Activated CD8-positive, alpha-beta T cell treated with anti-CD3 and anti-CD28 coated beads, Interleukin-2, amount 10 ng/mL, durations not matched to agents 7 days and 5 days (primary cell): Measurements from ENCODE around the gene UPF1. TPM values are rescaled to one million over a fixed set of nuclear protein-coding genes. Genes with fewer than 3 reads are reported as not detected.
"Not testable (repeated sequence)": the region's sequence is repeated elsewhere in the genome, so short reads cannot be mapped to it uniquely, and the experiment has no call there.

Source experiments
- ATAC-seq: fragments of 150-1000 bp; cut with Tn5 transposase; one replicate; pipeline ENCODE4 v1.10.0; 2021; ENCODE audit warnings: moderate library complexity
- CTCF ChIA-PET: fragments of 350-600 bp; sonication (Branson Sonifier 250); formaldehyde crosslinking; loops from one replicate; lab custom pipeline; 2021; ENCODE audit warnings: antibody characterized with exemption; lab: Charles Lee
- POLR2A ChIA-PET: fragments of 350-600 bp; sonication (Branson Sonifier 250); formaldehyde crosslinking; loops from one replicate; lab custom pipeline; 2021; ENCODE audit warnings: antibody characterized with exemption; lab: Charles Lee
- DNase-seq: peaks from one replicate; pipeline ENCODE4 v3.0.0-alpha.2; 2020
- H3K27ac Mint-ChIP-seq: one replicate; pipeline ENCODE4 v1.8.0; 2021; ENCODE audit warnings: mild to moderate bottlenecking, mixed read lengths
- H3K27me3 Mint-ChIP-seq: one replicate; pipeline ENCODE4 v1.8.0; 2021; ENCODE audit warnings: low read depth, mixed read lengths
- H3K36me3 Mint-ChIP-seq: one replicate; pipeline ENCODE4 v1.8.0; 2021; ENCODE audit warnings: low read depth, mixed read lengths
- H3K4me1 Mint-ChIP-seq: one replicate; pipeline ENCODE4 v1.8.0; 2021; ENCODE audit warnings: low read depth, mixed read lengths
- H3K4me3 Mint-ChIP-seq: one replicate; pipeline ENCODE4 v1.8.0; 2021; ENCODE audit warnings: mild to moderate bottlenecking, mixed read lengths
- H3K9me3 Mint-ChIP-seq: one replicate; pipeline ENCODE4 v1.8.0; 2022; ENCODE audit warnings: mixed read lengths; ENCODE audit not compliant: insufficient read depth
- total RNA-seq, 2 experiments: library from RNA; stranded (reverse); gene quantifications; one replicate each; pipeline ENCODE4 v1.2.3, GENCODE V29; 2021

Gene UPF1
- total RNA-seq, 2 experiments from 2014 or later, result 81.8 to 84.0 TPM

DNA sequence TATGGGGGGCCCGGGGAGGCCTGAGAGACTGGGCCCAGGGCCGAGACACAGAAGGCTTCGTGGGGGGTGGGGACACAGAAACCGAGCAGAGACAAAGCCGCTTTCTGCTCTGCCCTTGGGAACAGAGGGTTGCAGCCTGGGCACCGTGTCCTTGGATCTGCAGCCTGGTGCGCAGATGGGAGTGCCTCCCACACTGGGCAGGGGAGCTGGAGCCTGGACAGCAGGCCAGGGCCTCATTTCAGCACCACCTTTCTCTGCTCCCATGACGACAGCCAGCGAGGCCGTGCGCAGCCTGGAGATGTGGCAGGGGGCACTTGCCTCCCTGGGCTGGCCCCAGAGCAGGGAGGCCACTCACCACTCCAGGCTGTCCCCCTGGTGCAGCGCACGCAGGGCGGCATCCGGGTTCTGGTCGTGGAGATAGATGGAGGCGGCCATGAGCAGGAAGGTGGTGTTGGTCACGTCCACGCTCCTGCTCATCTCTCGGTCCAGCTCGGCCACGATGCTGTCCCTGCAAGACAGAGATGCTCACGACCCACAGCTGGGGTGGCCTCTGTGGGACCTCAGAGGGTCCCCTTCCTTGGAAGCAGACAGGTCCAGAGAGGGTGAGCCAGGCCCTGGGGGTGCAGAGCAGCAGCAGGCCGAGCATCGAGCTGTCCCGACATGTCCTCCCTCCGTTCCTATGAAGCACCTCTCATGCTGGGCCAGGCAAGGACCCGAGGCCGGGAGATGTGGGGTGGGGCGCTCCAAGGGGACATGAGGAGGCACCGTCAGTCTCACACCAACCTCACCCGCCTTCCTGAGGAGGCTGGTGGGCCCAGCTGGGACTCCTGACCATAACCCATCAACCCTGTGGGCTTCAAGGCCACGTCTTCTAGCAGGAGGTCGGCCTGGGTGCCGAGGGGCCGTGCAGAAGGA, 75.1 kb downstream of the UPF1 start:
- ChIA-PET POLR2A (no interaction called here), CTCF (no interaction called here)
- ATAC-seq (no peak), DNase-seq (no peak)
- H3K4me3 Mint-ChIP-seq, result no peak overlapping the region
- no peaks in the 10 kb centered on the region for H3K4me1 Mint-ChIP-seq
- no peaks in the 10 kb centered on the region for H3K27me3 Mint-ChIP-seq
- no peak overlapping the region for H3K27ac Mint-ChIP-seq
- H3K9me3 Mint-ChIP-seq, result no peaks in the 10 kb centered on the region
- peaks cover 10% of the 10 kb centered on the region for H3K36me3 Mint-ChIP-seq

DNA sequence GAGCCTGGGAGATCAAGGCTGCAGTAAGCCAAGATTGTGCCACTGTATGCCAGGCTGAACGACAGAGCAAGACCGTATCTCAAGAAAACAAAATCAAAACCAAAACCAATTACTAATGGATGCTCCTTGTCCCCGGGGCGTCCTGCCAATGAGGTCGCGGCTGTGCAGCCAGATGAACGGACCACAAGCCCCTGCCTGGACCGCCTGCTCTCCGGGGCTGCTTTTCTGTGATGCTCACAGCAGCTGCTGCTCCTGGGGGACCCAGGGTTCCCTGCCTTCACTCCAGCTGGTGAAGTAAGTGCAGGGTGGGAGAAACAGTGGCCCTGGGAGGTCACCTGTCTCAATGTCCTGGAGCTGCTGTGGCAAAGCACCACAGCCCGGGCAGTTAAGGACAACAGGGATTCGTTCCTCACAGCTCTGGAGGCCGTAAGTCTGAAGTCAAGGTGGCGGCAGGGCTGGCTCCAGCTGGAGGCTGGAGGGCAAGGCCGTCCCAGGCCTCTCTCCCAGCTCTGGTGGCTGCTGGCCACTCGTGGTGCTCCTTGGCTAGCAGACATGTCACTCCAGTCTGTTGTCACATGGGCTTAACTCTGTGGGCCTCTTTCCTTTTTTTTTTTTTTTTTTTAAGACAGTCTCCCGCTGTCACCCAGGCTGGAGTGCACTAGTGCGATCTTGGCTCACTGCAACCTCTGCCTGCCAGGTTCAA, 77.3 kb downstream of the UPF1 start:
- H3K36me3 Mint-ChIP-seq, result peaks cover 21% of the 10 kb centered on the region
- H3K4me3 Mint-ChIP-seq, result no peak overlapping the region
- no peak for ATAC-seq
- no peak for DNase-seq
- H3K9me3 Mint-ChIP-seq, result no peaks in the 10 kb centered on the region
- no peaks in the 10 kb centered on the region for H3K27me3 Mint-ChIP-seq
- ChIA-PET POLR2A (interaction anchor here (1.9 kb wide), 1 partner anchor 10 kb away, joined by 6 read pairs; the partner anchor contains the start of genes COPE and DDX49), CTCF (no interaction called here)
- no peaks in the 10 kb centered on the region for H3K4me1 Mint-ChIP-seq
- H3K27ac Mint-ChIP-seq, result no peak overlapping the region

DNA sequence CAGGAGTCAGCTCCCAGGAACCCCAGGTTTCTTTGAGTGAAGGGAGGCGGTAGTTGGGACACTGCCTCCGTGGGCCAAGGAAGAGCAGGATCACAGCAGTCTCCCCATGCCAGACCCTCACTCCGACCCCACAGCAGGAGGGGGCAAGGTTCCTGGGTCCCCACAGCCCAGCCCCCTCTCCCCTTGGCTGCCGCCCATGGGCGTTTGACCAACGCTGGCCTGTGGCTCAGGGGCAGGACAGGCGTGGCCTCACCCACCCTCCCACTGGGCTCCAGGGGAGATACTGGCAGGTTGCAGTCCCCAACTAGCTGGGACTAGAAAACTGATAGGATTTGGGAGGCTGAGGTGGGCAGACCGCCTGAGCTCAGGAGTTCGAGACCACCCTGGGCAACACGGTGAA, 78.3 kb downstream of the UPF1 start:
- DNase-seq (no peak), ATAC-seq (no peak)
- POLR2A ChIA-PET, result no interaction called here
- Mint-ChIP-seq H3K4me3 (no peak overlapping the region), H3K27me3 (no peaks in the 10 kb centered on the region), H3K27ac (no peak overlapping the region), H3K36me3 (peaks cover 20% of the 10 kb centered on the region), H3K4me1 (no peaks in the 10 kb centered on the region), H3K9me3 (no peaks in the 10 kb centered on the region)
- CTCF ChIA-PET, result no interaction called here

DNA sequence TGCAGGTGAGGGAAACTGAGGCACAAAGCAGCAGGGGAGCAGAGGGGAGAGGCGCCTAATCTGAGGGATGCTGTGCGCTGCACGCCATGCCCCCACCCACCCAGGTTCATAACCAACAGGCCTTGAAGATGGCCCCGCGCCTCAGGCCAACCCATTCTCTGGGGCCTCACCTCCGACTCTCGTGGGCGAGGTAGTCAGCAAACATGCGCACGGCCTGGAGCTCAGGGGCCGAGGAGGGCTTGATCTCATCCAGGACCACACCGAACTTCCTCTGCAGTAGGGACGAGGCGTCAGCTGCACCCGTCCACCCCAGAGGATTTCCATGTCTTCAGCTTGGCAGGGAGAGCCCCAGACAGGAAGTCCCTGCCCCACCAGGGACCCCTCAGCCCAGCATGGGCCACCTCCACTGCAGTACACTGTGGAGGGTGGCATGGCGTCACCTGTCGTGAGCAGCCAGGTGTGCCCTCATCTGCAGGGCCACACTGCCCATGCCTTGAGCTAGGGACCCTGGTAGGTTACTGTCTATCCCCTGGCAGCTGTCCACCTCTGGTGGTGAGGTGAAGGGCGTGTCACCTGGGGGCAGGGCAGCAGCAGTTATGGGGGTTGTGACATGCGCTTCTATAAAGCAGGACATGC, 79.2 kb downstream of the UPF1 start:
- ChIA-PET CTCF (no interaction called here), POLR2A (interaction anchor here (0.6 kb wide), 1 partner anchor 8 kb away, joined by 3 read pairs; the partner anchor contains the start of genes COPE and DDX49)
- no peak overlapping the region for H3K4me3 Mint-ChIP-seq
- peaks cover 23% of the 10 kb centered on the region for H3K36me3 Mint-ChIP-seq
- H3K27ac Mint-ChIP-seq, result no peak overlapping the region
- DNase-seq (no peak), ATAC-seq (no peak)
- H3K4me1 Mint-ChIP-seq, result peaks cover 4% of the 10 kb centered on the region
- H3K9me3 Mint-ChIP-seq, result no peaks in the 10 kb centered on the region
- H3K27me3 Mint-ChIP-seq, result no peaks in the 10 kb centered on the region

DNA sequence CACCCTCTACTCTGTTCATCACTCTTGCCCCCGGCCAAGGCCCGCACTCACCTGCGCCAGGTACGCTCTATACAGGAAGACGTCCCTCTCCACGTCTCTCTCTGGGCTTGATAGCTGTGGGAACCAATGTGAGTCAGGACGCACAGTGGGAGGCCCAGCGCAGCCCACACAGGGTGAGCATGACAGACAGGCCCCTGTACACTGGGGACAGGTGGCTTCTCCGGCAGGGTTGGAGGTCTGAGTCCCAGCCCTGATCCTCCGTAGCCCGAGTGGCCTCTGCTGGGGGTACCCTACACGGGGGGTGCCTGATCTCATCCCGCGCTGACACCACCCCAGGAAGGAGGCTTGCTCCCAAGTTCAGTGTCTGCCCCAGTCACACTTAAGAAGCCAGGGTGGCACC, 81.2 kb downstream of the UPF1 start:
- CTCF ChIA-PET, result no interaction called here
- H3K36me3 Mint-ChIP-seq, result peaks cover 25% of the 10 kb centered on the region
- no peak overlapping the region for H3K4me3 Mint-ChIP-seq

DNA sequence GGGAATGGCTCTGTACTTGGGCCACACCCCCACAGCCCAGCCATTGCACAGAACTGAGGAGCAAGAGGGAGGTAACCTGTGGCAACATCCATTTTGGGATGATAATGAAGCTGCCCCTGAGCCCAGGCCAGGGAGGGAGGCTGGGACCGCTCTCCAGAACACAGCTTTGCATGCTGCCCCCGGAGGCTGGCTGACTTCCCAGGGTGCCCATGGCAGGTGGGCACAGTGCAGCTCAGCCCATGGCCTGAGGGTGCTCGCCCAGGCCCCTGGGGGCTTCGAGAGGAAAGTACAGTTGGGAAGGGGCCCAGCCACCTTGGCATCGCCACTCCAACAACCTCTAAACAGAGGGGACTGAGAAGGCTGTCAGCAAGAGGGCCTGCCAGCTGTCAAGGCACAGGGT, 81.7 kb downstream of the UPF1 start:
- H3K27me3 Mint-ChIP-seq, result no peaks in the 10 kb centered on the region
- peaks cover 25% of the 10 kb centered on the region for H3K36me3 Mint-ChIP-seq
- no peak overlapping the region for H3K27ac Mint-ChIP-seq
- DNase-seq, result no peak
- no peak for ATAC-seq
- H3K9me3 Mint-ChIP-seq, result no peaks in the 10 kb centered on the region
- ChIA-PET POLR2A (no interaction called here), CTCF (no interaction called here)
- no peak overlapping the region for H3K4me3 Mint-ChIP-seq
- H3K4me1 Mint-ChIP-seq, result peaks cover 12% of the 10 kb centered on the region

More for the DNA sequence above, 81.2 kb downstream of the UPF1 start:
- Mint-ChIP-seq H3K27ac (no peak overlapping the region), H3K4me1 (peaks cover 12% of the 10 kb centered on the region), H3K27me3 (no peaks in the 10 kb centered on the region), H3K9me3 (no peaks in the 10 kb centered on the region)
- ATAC-seq, result no peak
- DNase-seq, result no peak
- POLR2A ChIA-PET, result no interaction called here

DNA sequence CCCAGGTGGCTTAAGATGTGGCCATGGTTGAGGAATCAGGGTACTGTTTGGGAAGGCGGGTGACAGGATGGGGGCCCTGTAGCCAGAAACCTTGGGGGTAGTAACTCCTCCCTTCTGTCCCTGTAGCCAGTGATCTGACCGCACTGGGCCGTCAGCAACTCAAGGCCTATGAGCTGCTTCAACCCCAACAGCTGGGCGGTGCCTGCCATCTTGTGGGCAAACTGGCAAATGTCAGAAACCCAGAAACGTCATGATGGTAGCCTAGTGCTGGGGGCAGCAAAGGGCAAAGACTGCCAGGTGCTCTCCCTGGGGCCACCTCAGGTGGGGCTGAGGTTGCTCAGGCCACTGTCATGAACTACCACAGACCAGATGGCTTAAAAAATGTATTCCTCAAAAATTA, 83.9 kb downstream of the UPF1 start:
- H3K27me3 Mint-ChIP-seq, result no peaks in the 10 kb centered on the region
- ChIA-PET POLR2A (no interaction called here), CTCF (interaction anchor here (1.4 kb wide), 1 partner anchor 443 kb away, joined by 4 read pairs; no protein-coding TSS in a partner anchor)
- no peak for ATAC-seq
- peaks cover 23% of the 10 kb centered on the region for H3K4me1 Mint-ChIP-seq
- no peak overlapping the region for H3K4me3 Mint-ChIP-seq
- no peaks in the 10 kb centered on the region for H3K9me3 Mint-ChIP-seq
- DNase-seq, result peak; percentile 57
- H3K27ac Mint-ChIP-seq, result peak overlapping the region; percentile 15
- H3K36me3 Mint-ChIP-seq, result peaks cover 21% of the 10 kb centered on the region

DNA sequence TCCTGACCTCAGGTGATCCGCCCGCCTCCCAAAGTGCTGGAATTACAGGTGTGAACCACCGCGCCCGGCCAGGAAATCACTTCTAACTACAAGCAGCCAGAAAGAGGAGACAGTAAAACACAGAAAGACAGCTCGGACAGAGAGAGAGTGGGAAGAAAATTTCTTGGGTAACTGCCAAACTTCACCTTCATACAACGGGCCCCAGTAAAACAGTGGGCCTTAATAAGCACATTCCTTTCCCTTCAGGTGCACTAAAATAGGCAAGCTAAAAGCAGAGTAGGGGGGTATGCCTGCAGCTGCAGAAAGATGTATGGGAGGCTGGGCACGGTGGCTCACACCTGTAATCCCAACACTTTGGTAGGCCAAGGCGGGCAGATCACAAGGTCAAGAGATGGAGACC, 85.8 kb downstream of the UPF1 start:
- ATAC-seq, POLR2A ChIA-PET, H3K9me3 Mint-ChIP-seq, DNase-seq, H3K27me3 Mint-ChIP-seq: not testable (repeated sequence)
- Mint-ChIP-seq H3K4me3 (peak overlapping the region; percentile 64), H3K4me1 (peaks cover 29% of the 10 kb centered on the region), H3K36me3 (peaks cover 25% of the 10 kb centered on the region), H3K27ac (peak overlapping the region; percentile 44)
- CTCF ChIA-PET, result interaction anchor here (1.5 kb wide), 1 partner anchor 71 kb away, joined by 4 read pairs; no protein-coding TSS in a partner anchor

Other genes starting within 250 kb of the UPF1 start
- 10 to 100 TPM; 91.5 to 98.7 TPM for gene REX1BD, start 243.2 kb upstream of the UPF1 start, total RNA-seq
- not detected for gene CRLF1, start 225.2 kb upstream of the UPF1 start, total RNA-seq
- gene TMEM59L, start 219.1 kb upstream of the UPF1 start, total RNA-seq, result not detected
- gene KLHL26, start 194.9 kb upstream of the UPF1 start, total RNA-seq, result 10 to 100 TPM; 13.2 to 13.4 TPM
- gene CRTC1, start 148.3 kb upstream of the UPF1 start, total RNA-seq, result 1 to 10 TPM; 7.0 to 8.0 TPM
- gene COMP, start 40.7 kb upstream of the UPF1 start, total RNA-seq, result not detected
- gene CERS1, start 64.2 kb downstream of the UPF1 start, total RNA-seq, result not detected
- gene COPE, start 87.4 kb downstream of the UPF1 start, total RNA-seq, result 100 to 1,000 TPM; 248 to 264 TPM
- gene DDX49, start 87.8 kb downstream of the UPF1 start, total RNA-seq, result 10 to 100 TPM; 56.1 to 57.3 TPM
- gene HOMER3, start 109.3 kb downstream of the UPF1 start, total RNA-seq, result not detected
- gene SUGP2, start 201.6 kb downstream of the UPF1 start, total RNA-seq, result 100 to 1,000 TPM; 123 to 124 TPM
- 10 to 100 TPM; 33.4 to 35.4 TPM for gene ARMC6, start 201.6 kb downstream of the UPF1 start, total RNA-seq
- gene SLC25A42, start 232.0 kb downstream of the UPF1 start, total RNA-seq, result 10 to 100 TPM; 20.1 to 20.2 TPM